OCI-LY1 (cell line): ENCODE measurements around the gene CDH13.

Experiments
- H2AFZ ChIP-seq: fragments of 200-600 bp; sonication (generic), shearing (Covaris generic); 2 replicates; pipeline ENCODE4 v1.6.0; 2014; ENCODE audit warnings: antibody characterized with exemption, mild to moderate bottlenecking, low read length
- H3F3A ChIP-seq: fragments of 200-600 bp; sonication (generic), shearing (Covaris generic); 2 replicates; pipeline ENCODE4 v1.6.0; 2014; ENCODE audit warnings: mild to moderate bottlenecking, antibody characterized with exemption, low read length, moderate library complexity; ENCODE audit not compliant: insufficient read depth
- H3K27ac ChIP-seq: fragments of 200-600 bp; sonication (generic); 2 replicates; pipeline ENCODE4 v1.5.1; 2014; ENCODE audit warnings: low read length, mixed run types, mild to moderate bottlenecking, low read depth; ENCODE audit not compliant: poor library complexity, severe bottlenecking
- H3K27me3 ChIP-seq: fragments of 200-600 bp; sonication (generic); 2 replicates; pipeline ENCODE4 v1.6.0; 2014; ENCODE audit warnings: antibody characterized with exemption, mild to moderate bottlenecking, low read length, moderate library complexity; ENCODE audit not compliant: insufficient read depth
- H3K36me3 ChIP-seq: fragments of 200-600 bp; sonication (generic); 2 replicates; pipeline ENCODE4 v1.6.1; 2014; ENCODE audit warnings: mild to moderate bottlenecking, antibody characterized with exemption, low read length, moderate library complexity, mixed read lengths; ENCODE audit not compliant: insufficient read depth
- H3K4me1 ChIP-seq: fragments of 200-600 bp; sonication (generic); 2 replicates; pipeline ENCODE4 v1.5.1; 2014; ENCODE audit warnings: mild to moderate bottlenecking, low read length, moderate library complexity; ENCODE audit not compliant: insufficient read depth, severe bottlenecking
- H3K4me2 ChIP-seq: fragments of 200-600 bp; sonication (generic), shearing (Covaris generic); 2 replicates; pipeline ENCODE4 v1.6.1; 2014; ENCODE audit warnings: low read length
- H3K4me3 ChIP-seq: fragments of 200-600 bp; sonication (generic); 2 replicates; pipeline ENCODE4 v1.5.1; 2014; ENCODE audit warnings: low read length, low read depth, mild to moderate bottlenecking, mixed read lengths; ENCODE audit not compliant: poor library complexity, severe bottlenecking
- H3K79me2 ChIP-seq: fragments of 200-600 bp; shearing (Covaris generic); 2 replicates; pipeline ENCODE4 v1.6.1; 2016; ENCODE audit warnings: mixed run types, low read length, mixed read lengths; ENCODE audit not compliant: insufficient read depth
- H3K9ac ChIP-seq: fragments of 200-600 bp; sonication (generic), shearing (Covaris generic); 2 replicates; pipeline ENCODE4 v1.6.1; 2014; ENCODE audit warnings: mild to moderate bottlenecking, low read length, mixed read lengths
- H3K9me2 ChIP-seq: fragments of 200-600 bp; sonication (generic), shearing (Covaris generic); 2 replicates; pipeline ENCODE4 v1.6.1; 2014; ENCODE audit warnings: low read depth, mild to moderate bottlenecking, low read length, mixed read lengths
- H3K9me3 ChIP-seq: fragments of 200-600 bp; shearing (Covaris generic); 2 replicates; pipeline ENCODE4 v1.6.1; 2014; ENCODE audit warnings: low read length, mixed read lengths
- H4K20me1 ChIP-seq: fragments of 200-600 bp; sonication (generic), shearing (Covaris generic); 2 replicates; pipeline ENCODE4 v1.6.0; 2016; ENCODE audit warnings: mild to moderate bottlenecking, low read length; ENCODE audit not compliant: insufficient read depth
- CTCF ChIP-seq: fragments of 200-600 bp; sonication (generic), shearing (Covaris generic); IDR thresholded peaks from 2 replicates; pipeline ENCODE4 v1.5.1; 2017; ENCODE audit warnings: mild to moderate bottlenecking, antibody characterized with exemption, low read length, moderate library complexity, mixed read lengths
- EZH2 ChIP-seq: fragments of 200-600 bp; sonication (generic), shearing (Covaris generic); IDR thresholded peaks from 2 replicates; pipeline ENCODE4 v1.8.0; 2017; ENCODE audit warnings: borderline replicate concordance, mixed run types, mild to moderate bottlenecking, antibody characterized with exemption, low read length, moderate library complexity, mixed read lengths

CDH13 gene

DNA sequence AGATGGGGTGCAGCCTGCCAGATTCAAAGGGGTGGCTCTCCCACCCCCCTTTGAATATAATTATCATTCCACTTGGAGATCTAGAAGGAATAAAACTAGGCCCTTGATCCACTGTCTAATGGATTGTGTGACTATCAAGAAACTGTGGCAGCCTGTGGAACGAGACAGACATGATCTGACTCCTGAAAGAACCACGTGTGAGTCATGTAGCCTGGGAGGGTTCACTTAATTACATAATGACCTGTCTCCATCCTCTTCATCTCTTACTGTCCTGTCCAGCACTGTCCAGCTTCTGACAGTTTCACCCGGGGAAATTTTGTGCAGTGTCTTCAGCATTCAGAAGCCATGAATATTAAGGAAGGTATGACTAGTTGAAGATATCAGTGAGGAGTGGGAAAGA, 43.3 kb upstream of the CDH13 start:
- no peaks in the 10 kb centered on the region for H3K79me2 ChIP-seq
- no peaks in the 10 kb centered on the region for H3K9me3 ChIP-seq
- H3K4me1 ChIP-seq = no peaks in the 10 kb centered on the region
- no peak overlapping the region for H3K9ac ChIP-seq
- H3K4me2 ChIP-seq = no peak overlapping the region
- H4K20me1 ChIP-seq = no peaks in the 10 kb centered on the region
- no peaks in the 10 kb centered on the region for H3F3A ChIP-seq
- no peaks in the 10 kb centered on the region for H3K36me3 ChIP-seq
- H2AFZ ChIP-seq = no peak overlapping the region
- H3K27me3 ChIP-seq = no peaks in the 10 kb centered on the region
- no peak overlapping the region for H3K4me3 ChIP-seq
- no peak for TF ChIP-seq CTCF
- no peak for TF ChIP-seq EZH2
- H3K27ac ChIP-seq = no peak overlapping the region
- H3K9me2 ChIP-seq = no peaks in the 10 kb centered on the region

GRCh38 chr16:82584553-82585152, 42.1 kb upstream of the CDH13 start:
- Histone ChIP-seq H3K36me3 (no peaks in the 10 kb centered on the region), H3K4me2 (no peak overlapping the region), H3K4me1 (no peaks in the 10 kb centered on the region), H3K4me3 (no peak overlapping the region), H3K9ac (no peak overlapping the region), H3K27ac (no peak overlapping the region), H3F3A (no peaks in the 10 kb centered on the region), H3K27me3 (no peaks in the 10 kb centered on the region), H3K79me2 (no peaks in the 10 kb centered on the region), H4K20me1 (no peaks in the 10 kb centered on the region), H3K9me2 (no peaks in the 10 kb centered on the region), H3K9me3 (no peaks in the 10 kb centered on the region), H2AFZ (no peak overlapping the region)
- no peak for TF ChIP-seq EZH2
- TF ChIP-seq CTCF = no peak

DNA sequence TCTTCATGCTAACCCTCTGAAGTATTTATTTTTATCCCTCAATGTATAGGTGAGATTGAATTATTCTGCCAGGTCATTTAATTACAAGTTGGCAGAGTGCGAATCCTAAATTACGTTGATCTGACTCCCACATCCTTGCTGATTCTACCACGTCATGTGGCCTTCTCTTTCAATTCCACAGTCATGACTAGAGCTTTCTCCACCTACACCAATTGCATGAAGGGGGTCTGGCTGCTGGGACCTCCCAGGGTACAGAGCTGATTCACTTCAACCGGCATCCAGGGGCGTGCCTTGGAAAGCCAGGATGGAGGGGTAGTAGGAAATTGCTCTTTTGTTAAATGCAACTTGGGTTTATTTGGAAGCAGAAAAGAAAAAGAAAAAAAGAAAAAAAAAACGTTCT, 41.1 kb upstream of the CDH13 start:
- H3K27me3 ChIP-seq = no peaks in the 10 kb centered on the region

More for the DNA sequence above, 41.1 kb upstream of the CDH13 start:
- Histone ChIP-seq H3K9ac (no peak overlapping the region), H3K36me3 (no peaks in the 10 kb centered on the region), H3K9me3 (no peaks in the 10 kb centered on the region), H3F3A (no peaks in the 10 kb centered on the region), H3K79me2 (no peaks in the 10 kb centered on the region), H3K4me2 (no peak overlapping the region), H3K4me1 (no peaks in the 10 kb centered on the region), H3K27ac (no peak overlapping the region), H2AFZ (no peak overlapping the region), H4K20me1 (no peaks in the 10 kb centered on the region), H3K9me2 (no peaks in the 10 kb centered on the region), H3K4me3 (no peak overlapping the region)
- no peak for TF ChIP-seq CTCF
- no peak for TF ChIP-seq EZH2
